Right hindlimb (tissue), 1 donor: ENCODE data around the gene CD58.
A peak's percentile ranks its signal among the peaks of the same experiment; 100 is the strongest.
"Not testable (repeated sequence)": the region's sequence is repeated elsewhere in the genome, so short reads cannot be mapped to it uniquely, and the experiment has no call there.

ENCODE experiments used
- DNase-seq: peaks from one replicate; pipeline ENCODE4 v3.0.0-alpha.2; 2018

Gene CD58

DNA sequence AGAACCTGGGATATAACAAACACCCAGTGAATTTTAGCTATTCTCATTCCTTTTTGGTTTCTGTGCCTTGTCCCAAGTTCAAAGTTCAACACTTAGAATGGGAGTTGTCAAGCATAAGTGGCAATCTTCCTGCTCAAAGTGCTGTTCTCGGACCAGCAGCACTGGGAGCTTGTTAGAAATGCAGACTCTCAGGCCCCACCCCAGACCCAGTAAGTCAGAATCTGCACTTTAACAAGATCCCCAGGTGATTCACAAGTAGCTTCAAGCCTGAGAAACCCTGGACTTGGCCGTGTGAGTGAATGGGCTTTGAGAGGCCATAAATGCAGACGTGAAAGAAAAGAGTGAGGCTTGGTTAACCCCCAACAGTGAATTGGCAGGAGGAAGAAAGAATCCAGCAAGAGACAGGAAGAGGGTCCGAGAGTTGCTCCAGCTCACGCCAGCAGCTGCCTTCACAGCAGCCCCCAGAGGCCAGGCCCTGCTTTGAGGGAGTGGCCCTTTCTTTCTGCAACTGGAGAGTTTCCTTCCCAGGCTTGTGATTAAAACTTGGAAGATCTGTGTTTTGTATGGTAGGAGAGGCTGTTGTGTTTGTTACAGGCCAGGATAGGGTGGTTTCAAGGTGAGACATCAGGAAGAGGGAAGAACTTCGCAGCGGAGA lies 21.3 kb upstream of the CD58 start:
- peak; percentile 56 for DNase-seq

DNA sequence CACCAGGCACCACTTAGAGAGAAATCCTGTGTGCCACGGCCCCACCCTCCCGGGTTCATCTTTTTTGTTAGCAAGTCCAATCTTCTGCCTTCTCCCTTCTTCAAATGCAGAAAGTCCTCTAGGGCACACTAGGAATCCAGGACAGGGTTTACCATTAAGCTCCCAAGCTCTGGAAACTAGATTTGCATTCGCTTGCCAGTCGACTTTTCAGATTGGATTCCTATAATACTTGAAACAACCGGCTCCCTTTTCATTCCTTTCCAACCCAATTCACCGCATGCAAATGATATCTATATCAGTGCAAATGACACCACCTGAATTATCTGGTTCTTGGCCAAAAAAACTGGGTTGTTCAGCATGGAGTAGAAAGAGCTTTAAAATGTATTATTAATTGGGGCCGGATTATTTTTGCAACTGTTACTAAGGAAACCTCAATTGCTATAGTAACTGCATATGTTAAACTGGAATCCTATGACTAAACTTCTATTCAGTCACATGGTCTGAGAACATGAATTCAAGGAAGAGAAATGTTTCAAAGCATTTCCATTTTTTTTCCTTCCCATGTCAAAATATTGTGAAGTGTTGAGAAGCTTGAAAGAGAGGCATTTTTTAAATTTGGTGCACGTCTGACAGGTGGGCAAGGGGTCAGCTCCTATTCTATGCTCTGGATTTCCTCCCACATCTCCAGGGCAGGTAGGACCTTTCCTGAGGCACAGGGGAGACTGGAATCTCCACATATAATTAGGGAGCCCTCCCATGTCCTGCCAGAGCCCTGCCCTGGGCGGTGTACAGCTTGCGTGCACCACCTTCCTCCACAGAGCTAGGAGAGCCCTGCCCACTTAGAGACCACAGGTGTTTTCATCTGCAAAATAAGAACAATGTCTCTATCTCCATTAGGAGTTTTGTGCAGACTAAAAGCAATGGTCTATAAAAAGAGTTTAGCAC lies 20.5 kb upstream of the CD58 start:
- DNase-seq, result not testable (repeated sequence)

DNA sequence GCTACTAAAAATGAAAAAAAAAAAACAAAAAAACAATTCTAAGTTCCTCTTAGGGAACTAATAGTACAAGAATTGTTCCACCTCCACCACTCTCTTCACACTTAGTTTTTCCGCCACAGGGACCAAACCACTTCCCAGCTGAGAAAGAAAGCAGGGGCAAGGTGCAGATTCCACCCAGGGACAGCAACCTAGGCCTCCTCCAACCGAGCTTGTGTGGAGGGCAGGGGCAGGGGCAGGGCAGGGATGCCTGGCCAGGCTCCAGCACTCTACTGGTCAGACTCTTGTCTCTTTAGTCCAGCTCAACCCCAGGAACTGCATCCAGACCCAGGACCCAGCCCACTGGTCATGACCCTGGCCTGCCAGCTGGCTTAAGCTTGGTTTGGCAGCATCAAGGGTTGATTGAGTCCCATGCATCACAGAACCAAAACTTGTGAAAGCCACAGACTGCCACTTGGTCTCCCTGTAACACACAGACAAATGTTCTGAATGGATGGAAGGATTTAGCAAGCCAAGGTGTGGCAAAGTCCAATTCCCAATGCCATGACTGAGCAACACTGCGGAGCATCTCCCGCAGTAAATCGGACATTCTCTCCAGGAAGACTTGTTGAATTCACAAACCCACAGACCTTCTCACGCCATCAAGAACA lies 19.7 kb upstream of the CD58 start:
- DNase-seq, result not testable (repeated sequence)

DNA sequence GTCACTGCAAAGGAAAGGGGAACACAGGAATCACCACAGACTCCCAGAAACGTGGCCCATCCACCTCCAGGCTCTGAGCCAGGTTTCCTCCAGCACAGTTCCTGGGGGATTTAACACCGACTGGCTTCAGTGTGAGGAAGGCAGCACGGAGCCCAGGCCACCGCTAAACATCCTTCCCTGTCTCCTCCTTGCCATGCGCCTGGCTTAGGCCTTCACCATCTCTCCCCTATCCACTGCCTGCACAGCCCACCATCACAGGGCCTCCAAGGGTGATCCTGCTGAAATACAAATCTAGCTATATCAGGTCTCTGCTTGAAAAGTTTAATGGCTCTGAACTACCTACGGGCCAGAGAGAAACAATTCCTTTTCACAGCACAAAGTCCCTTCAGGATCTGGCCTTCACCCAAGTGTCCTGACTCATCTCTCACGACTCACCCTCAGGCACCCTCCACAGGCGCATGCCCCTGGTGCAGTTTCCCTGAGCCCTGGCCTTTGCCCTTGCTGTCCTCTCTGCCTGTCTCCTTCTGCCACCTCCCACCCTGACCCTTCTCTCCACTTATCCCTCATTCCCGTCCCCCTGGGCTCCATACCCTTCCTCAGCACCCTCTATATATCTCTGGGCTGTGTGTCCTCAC lies 18.4 kb upstream of the CD58 start:
- DNase-seq, result not testable (repeated sequence)

DNA sequence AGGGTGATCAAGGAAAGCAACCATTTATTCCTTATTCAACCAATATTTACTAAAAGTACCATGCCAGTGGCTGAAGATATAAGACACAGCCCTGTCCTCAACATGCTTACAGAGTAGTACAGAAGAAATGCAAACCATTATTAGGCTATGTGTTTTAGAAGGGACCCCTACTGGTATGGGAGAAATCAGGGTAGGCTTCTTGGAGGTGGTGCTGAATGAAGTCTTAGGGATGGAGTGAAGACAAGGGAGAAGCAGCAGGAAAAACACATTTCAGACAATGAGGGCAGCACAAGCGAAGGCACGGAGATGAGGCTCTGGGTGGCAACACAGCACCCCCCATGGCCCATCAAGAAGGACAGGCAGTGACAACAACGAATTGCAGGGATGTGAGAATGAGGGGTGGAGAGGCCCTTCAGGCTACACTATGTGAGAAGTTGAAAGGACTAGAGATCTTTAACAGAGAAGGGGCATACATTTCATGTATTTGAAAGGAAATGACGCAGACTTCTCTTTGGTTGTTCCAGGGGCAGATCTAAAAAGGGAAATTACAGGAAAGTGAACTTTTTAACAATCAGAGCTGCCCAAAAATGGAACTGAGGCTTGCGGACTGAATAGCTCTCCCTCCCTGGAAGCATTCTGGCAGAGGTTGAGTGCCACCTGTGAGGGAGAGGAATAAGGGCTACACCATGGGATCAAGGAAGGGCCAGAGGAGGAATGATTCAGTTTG lies 16.8 kb upstream of the CD58 start:
- DNase-seq, result no peak

DNA sequence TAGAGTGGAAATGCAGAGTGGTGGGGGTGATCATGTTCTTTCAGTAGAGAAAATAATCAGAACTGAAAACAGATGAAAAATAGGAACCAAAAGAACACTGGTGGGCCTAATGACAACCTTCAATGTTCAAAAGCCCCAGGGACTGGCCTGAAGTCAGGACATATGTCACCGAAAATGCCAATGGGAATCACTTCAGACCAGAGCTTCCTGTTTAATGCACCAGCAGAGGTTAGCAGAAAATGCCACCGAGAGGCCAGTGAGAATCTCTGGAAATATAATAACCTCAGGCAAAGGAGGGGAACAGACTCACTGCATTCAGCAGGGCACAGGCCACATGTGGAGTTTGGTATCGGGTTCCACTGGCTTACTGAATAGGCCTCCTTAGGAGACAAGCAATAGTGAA lies 15.9 kb upstream of the CD58 start:
- no peak for DNase-seq

DNA sequence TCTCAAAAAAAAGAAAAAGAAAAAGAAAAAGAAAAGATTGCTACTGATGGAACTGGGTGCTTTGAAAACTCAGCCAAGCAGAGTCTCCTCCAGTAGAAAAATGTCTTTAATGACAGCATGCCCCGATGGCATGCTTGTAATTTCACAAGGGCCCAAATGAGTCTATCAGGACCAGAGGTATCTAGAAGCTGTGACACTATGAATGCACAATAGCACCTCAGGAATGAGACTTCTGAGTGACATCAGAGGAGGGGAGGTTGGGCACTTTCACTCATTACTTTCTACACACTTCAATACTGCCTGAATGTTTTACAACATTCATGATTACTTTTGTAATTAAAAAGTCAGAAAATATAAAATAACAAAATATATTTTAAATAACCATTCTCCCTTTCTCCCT lies 15.1 kb upstream of the CD58 start:
- DNase-seq, result no peak

DNA sequence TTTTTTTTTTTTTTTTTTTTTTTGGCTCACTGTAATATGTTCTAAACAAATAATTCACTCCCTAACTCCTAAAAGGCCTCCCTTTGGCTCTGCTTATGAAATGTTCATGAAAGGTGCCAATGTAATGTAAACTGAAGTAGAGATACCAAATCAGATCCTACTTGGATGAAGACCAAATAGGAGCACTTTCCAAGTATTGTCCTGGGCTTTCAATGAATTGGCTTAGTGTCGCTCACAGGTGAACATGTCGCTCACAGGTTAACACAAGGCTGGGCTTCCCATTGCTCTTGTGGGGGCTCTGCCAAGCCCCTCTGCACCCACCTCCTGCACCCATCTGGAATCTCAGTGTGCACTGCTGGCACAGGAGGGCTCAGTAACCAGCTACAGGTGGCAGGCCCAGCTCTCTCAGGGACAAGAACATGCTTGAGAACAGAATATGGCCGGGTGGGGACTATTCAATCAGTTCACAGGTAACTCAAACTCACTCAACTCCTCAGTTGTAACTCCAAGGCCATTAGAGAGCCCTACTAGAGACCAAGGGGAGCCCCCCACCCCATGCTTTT lies 10.6 kb upstream of the CD58 start:
- no peak for DNase-seq

DNA sequence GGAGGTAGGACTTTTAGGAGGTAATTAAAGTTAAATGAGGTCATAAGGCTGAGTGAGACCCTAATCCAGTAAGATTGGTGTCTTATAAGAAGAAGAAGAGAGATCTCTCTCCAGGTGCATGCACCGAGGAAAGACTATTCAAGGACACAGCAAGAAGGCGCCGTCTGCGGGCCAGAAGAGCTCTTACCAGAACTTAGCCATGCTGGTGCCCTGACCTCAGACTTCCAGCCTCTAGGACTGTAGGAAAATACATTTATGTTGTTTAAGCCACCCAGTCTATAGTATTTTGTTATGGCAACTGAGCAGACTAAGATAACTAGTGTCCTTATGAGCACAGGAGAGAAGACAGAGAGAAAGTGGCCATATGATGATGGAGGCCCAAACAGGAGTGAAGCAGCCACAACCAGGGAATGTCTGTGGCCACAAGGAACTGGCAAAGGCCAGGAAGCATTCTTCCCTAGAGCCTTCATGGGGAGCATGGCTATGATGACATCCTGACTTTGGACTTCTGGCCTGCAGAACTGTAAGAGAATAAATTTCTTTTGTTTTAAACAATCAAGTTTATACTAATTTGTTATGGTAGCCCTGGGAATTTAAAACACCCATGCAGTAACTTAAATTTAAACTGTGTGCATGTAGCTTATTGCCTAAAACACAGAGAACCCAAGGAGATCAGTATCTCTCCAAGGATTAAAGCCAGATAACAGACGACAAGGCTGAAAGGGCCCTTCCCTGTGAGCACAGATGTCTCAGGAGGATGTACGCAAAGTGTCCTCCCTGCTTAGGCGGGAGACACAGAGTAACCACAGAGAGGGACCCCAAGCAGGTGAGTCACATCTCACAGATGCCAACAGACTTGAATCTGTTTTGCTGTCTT lies 9.9 kb upstream of the CD58 start:
- DNase-seq, result no peak

DNA sequence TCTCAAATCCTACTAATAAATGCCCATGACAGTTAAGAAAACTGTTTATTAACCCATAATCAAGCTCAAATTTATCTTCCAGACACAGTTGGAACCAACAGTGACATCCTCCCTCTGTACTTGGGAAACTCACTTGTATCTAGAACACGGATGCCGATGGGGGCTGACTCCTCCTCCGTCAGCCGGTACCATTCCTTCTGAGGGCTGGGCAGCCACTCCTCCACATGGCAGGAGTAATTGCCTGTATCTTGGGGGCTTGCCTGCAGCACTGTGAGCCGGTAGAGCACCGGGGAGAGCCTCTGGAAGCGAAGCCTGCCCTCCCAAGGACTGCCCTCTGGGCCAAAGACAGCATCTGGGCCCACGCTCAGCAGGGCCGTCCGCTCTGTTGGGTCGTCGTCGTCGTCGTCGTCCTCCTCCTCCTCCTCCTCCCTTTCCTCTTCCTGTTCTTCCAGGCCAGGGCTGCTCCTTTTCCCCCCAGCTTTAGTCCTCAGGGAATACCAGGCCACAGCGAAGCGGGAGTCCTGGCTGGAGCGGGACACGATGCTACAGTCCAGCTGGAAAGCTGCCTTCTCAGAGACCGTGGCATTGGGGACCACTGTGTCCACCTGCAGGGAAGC lies 8.5 kb upstream of the CD58 start:
- no peak for DNase-seq

DNA sequence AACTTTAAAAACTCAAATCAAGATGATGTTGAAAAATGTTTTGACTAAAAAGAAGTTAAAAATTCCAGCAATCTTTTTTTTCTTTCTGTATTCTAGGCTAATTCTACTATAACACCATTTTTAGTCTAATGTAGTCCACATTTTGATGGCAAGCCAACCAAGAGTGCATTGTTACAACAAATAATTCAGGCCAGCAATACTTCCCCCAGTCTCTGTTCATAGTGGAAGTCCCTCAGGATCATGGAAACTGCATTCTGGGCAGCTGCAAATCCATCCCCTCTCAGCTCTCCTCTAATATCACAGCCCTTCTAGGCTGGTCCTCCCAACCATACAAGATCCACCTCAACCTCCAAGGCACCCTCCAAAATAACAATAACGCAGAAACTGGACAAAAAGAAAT lies 7.8 kb upstream of the CD58 start:
- DNase-seq, result no peak

DNA sequence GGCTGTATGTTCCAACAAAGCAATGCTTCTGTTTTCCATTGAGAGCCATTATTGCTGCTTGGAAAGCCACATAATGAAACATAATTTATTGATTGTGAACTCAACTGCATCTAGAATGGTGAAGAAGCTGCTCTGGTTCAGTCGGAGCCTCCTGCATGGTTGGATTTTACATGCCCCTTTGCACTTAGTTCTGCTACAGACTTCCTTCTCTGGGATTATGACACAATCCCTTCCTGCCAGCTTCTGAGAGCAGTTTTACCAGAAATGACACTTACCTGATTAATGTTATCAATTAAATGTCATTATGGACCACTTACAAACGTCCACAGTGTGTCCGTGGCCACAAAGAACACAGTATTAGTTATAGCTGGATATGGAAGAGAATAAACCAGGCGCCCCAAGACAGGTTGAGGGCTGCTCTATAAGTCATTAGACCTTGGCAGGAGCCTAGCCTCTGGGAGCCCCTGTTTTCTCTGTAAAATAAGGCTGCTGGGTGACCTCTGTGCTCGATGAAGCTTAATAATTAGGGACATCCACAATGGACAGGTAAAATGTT lies 7.0 kb upstream of the CD58 start:
- no peak for DNase-seq

DNA sequence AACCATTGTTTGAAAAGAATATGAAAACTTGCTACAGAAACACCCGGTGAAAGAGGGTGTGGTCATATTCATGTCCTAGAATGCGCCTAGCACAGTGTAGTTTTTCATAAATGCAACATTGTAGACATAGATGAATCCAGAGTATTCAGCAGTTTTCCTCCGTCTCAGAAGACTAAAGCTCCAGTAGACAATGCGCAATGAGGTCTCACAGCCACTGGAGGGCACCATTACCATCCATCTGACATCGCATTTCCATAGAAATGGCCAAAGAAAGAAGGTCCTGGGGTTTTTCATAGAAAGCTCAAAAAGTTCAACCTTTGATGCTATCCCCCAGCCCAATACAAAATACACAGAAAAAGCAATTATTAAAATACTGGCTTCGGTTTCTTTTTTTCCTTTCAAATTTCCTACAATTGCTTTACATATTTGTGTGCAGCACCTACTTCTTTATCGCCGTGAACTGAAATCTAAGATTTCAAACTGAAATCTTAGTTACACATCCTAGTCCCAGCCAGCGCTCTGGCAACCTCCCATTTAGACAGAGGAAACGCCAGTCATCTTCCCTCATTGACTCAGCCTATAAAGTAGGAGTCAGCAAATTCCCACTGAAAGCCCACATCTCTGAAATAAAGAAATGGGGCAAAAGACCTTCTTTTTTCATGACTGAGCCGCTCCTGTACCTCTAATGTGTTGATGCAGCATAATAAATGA lies 3.9 kb upstream of the CD58 start:
- peak; percentile 79 for DNase-seq

DNA sequence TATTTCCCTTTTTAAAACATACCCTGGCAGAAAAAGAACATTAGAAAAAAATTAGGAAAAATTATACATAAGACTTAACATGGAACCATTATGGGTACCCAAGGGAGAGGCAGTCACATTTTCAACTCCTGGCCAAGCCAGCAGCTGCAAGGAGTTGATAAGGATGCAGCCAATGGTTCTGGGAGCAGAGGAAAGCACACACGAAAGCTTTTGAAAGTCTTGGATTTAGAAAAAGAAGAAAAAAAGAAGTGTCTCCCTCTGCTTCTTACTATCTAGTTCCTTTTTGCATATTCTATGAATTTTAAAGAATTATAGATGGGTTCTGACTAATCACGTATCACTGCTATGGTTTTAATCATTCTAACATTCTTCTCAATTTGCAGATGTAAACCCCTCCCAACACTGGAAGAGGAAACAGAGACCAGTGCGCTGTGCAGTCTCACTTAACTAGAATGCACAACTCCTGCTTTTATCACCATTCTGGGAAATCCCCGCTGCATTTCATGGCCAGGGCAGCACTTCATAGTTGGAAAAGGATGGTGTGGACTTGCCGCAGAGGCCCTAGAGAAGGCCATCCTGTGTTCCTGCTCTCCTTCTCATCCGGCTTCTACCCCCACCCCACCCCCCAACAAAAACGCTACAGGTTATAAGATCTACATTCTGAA lies 2.7 kb upstream of the CD58 start:
- DNase-seq, result no peak

DNA sequence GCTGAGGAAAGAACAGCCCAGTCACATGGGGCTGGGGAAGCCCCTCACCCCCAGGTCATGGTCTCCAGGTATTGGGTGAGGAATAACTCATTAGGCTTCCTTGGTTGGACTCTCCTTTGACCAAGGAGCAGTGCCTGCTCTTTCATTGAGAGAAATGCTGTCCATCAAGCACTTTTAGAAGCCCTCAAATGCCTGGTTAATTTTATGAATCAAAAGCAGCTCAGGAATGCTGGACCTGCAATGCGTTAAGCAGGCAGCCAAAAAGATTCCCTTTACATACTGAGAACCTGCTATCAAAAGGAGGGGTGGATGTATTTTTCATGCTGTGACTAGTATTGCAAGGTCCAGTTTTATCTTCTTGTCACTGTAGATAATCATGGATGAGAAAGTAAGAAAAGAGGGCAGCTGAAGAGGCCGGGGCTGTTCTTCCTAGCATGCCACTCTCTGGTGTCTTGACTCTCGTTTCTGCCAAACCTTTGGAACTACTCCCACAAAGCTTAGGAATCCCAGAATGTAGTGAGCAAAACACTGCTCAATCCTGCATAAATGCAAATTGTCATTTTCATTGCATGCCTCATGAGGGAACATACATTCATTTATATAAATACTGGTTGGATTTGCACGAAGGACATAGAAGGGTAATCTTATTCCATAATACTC lies 2.1 kb upstream of the CD58 start:
- DNase-seq, result no peak

DNA sequence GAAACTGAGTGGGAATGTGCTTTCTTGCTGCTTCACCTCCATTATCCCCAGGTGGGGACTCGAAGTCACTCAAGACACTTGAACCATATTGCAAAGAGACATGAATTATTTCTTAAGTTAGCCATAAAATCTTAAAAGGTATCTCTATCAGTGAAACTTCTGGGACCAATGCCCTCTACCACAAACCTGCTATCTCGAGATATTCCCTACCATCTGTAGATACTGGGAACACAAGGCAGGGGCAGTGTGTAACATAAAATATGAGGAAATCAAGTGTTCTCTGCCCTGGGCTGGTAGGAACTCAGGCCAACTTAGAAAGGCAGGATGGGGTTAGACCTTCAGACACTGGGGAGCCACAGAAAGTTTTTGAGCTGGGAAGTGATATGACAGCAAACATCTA lies 1.3 kb upstream of the CD58 start:
- no peak for DNase-seq

DNA sequence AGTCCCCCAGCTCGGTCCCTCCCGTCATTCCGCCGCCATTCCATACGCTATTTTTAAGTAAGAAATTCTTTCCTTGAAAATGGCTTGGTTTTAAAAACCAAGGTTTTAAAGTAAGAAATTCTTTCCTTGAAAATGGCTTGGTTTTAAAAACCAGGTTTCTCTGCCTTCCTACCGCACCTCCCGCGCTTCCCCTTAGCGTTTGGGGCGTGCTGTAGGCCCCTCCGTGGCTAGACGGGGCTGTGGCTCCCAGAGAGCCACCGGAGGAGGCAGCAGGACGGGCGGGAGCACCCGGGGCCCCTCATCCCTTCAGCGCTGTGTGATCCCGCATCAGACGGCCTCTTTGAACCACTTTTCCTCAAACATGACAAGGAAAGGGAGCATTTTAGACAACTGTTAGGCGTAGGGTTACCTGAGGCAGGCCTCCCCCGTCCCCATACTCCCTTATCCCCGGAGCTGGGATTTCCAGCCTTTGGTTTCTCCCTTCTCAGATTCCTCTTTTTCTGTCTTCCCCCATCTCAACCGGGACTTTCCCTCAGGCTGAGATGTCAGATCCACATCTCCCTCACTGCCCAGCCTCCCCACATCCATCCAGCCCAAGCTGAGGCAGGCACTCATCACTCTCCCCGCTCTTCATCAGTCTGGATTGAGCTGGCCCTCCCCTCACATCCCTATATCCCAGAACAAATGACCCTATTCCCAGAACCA lies 541 bp upstream of the CD58 start:
- DNase-seq, result peak; percentile 39

DNA sequence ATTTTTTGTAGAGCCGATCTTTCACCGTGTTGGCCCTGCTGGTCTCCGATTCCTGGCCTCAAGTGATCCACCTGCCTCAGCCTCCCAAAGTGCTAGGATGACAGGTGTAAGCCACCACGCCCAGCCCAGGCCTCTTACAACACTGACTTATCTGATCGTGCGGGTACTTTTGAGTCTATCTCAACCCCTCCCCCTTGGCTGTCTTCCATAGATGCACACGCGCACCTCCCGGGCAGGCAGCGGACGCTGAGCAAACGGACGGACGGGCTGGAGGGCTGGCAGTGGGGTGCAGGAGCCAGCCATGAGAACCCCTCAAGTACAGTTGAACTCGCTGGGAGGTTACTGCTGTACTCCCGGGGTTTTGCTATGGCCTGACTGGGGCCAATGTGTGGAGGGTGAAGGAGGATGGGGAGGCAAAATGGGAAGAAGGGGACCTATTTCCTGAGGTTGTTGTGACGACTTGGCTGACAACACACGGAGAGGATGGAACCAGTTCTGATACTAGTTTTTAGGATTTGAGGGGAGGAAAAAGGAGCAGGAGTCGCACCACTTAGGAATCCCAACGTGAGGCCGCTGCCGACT lies 959 bp downstream of the CD58 start:
- no peak for DNase-seq
